Ascending aorta (tissue), 2 donors: Measurements from ENCODE around the gene IGFBP1. TPM values are rescaled to one million over a fixed set of nuclear protein-coding genes. Genes with fewer than 3 reads are reported as not detected.

Experiments
- DNase-seq, 2 donors: peaks; one replicate each; pipeline ENCODE4 v3.0.0-alpha.2; 2019; ENCODE audit warnings: low spot score in 2 of 2
- H3K27ac ChIP-seq, 2 donors: fragments of 200-600 bp; sonication (generic); one replicate each; pipeline ENCODE4 v1.5.1; 2016 to 2017; ENCODE audit warnings: mild to moderate bottlenecking in 1 of 2
- H3K27me3 ChIP-seq: fragments of 200-600 bp; sonication (generic); one replicate; pipeline ENCODE4 v1.5.1; 2017
- H3K36me3 ChIP-seq, 2 donors: fragments of 200-600 bp; sonication (generic); one replicate each; pipeline ENCODE4 v1.5.1; 2016
- H3K4me1 ChIP-seq, 2 donors: fragments of 200-600 bp; sonication (generic); one replicate each; pipeline ENCODE4 v1.5.1; 2016 to 2017; ENCODE audit warnings: mild to moderate bottlenecking in 1 of 2
- H3K4me3 ChIP-seq, 2 donors: fragments of 200-600 bp; sonication (generic); one replicate each; pipeline ENCODE4 v1.5.1; 2016 to 2017; ENCODE audit warnings: mild to moderate bottlenecking in 1 of 2
- H3K9me3 ChIP-seq, 2 donors: fragments of 200-600 bp; sonication (generic); one replicate each; pipeline ENCODE4 v1.5.1; 2016
- intact Hi-C: fragments of 100-400 bp; cut with DNase I; formaldehyde crosslinking; loops from one replicate; pipeline ENCODE4 v1.15.1; 2023
- total RNA-seq: library from RNA; depleted of rRNA; stranded (reverse); fragments of >200 nt; gene quantifications from one replicate; pipeline ENCODE4 v1.1.0, GENCODE V29; 2016
- TF ChIP-seq, protein P1 (sequence below), 3 experiments: fragments of 200-600 bp in 2 of 3; fragments of 450-650 bp in 1 of 3; sonication (generic) in 2 of 3; IDR thresholded peaks; one replicate each; pipeline ENCODE4 v1.5.1; 2016 to 2019; ENCODE audit warnings: antibody characterized with exemption in 3 of 3, mild to moderate bottlenecking in 1 of 3, moderate library complexity in 1 of 3

IGFBP1 gene
- total RNA-seq, 1 donor from 2014 or later = not detected

DNA sequence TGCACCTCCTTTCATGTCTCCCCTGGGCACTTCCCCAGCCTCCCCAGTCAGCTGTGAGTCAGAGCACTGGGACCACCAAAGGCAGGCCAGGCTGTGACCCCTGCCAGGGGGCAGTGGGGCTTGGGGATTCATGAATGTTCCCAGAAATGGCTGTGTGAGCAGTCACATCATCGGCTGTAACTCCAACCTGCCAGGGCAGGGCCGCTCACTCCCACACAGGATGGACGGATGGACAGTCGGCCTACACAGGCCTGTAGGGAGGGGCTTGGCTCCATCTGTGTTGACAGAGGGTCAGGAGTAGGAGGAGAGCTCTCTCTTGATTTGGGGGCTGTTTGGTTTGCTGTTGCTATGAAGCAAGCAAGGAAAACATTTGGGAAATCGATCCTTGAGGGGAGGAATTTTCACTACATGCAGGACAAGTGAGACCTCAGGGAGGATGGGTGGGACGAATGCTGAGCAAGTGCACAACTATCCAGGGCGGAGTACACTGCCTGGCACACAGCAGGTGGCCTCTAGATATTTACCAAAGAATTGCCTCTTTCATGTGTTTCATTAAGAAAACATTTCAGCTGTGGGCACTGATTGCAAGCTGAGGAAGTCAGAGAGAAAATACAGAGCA, 2.9 kb upstream of the IGFBP1 start:
- Histone ChIP-seq H3K27me3 (no peaks in the 10 kb centered on the region), H3K4me3 (no peak overlapping the region), H3K4me1 (peaks cover 0 to 8% of the 10 kb centered on the region in 2 donors), H3K27ac (no peak overlapping the region), H3K36me3 (no peaks in the 10 kb centered on the region), H3K9me3 (no peaks in the 10 kb centered on the region)
- intact Hi-C loops = no loop called here
- TF ChIP-seq, protein P1, sequence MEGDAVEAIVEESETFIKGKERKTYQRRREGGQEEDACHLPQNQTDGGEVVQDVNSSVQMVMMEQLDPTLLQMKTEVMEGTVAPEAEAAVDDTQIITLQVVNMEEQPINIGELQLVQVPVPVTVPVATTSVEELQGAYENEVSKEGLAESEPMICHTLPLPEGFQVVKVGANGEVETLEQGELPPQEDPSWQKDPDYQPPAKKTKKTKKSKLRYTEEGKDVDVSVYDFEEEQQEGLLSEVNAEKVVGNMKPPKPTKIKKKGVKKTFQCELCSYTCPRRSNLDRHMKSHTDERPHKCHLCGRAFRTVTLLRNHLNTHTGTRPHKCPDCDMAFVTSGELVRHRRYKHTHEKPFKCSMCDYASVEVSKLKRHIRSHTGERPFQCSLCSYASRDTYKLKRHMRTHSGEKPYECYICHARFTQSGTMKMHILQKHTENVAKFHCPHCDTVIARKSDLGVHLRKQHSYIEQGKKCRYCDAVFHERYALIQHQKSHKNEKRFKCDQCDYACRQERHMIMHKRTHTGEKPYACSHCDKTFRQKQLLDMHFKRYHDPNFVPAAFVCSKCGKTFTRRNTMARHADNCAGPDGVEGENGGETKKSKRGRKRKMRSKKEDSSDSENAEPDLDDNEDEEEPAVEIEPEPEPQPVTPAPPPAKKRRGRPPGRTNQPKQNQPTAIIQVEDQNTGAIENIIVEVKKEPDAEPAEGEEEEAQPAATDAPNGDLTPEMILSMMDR (IDR thresholded peaks at IDR 0.05) = no peak
- no peak for DNase-seq

GRCh38 chr7:45886931-45887667, 1.2 kb upstream of the IGFBP1 start:
- H3K27ac ChIP-seq = no peak overlapping the region
- H3K9me3 ChIP-seq = no peaks in the 10 kb centered on the region
- no peaks in the 10 kb centered on the region for H3K27me3 ChIP-seq
- H3K4me1 ChIP-seq = peaks cover 0 to 8% of the 10 kb centered on the region in 2 donors
- intact Hi-C loops = no loop called here
- H3K4me3 ChIP-seq = no peak overlapping the region
- no peak for DNase-seq
- H3K36me3 ChIP-seq = no peaks in the 10 kb centered on the region
- TF ChIP-seq, protein P1 (IDR thresholded peaks at IDR 0.05) = no peak

GRCh38 chr7:45888993-45889366, 692 bp downstream of the IGFBP1 start:
- TF ChIP-seq, protein P1 (IDR thresholded peaks at IDR 0.05) = no peak
- DNase-seq = no peak
- H3K27ac ChIP-seq = no peak overlapping the region
- H3K36me3 ChIP-seq = no peaks in the 10 kb centered on the region
- H3K9me3 ChIP-seq = no peaks in the 10 kb centered on the region
- peaks cover 0 to 8% of the 10 kb centered on the region in 2 donors for H3K4me1 ChIP-seq
- intact Hi-C loops = no loop called here
- H3K4me3 ChIP-seq = peak overlapping the region; percentile 40 to 54
- H3K27me3 ChIP-seq = no peaks in the 10 kb centered on the region

GRCh38 chr7:45889367-45890067, 1.2 kb downstream of the IGFBP1 start:
- TF ChIP-seq, protein P1 (IDR thresholded peaks at IDR 0.05) = no peak
- peaks cover 0 to 8% of the 10 kb centered on the region in 2 donors for H3K4me1 ChIP-seq
- intact Hi-C loops = no loop called here
- H3K27ac ChIP-seq = no peak overlapping the region
- no peaks in the 10 kb centered on the region for H3K9me3 ChIP-seq
- no peak for DNase-seq
- H3K4me3 ChIP-seq = no peak overlapping the region
- H3K27me3 ChIP-seq = no peaks in the 10 kb centered on the region
- H3K36me3 ChIP-seq = no peaks in the 10 kb centered on the region

- DNase-seq = no peak
- peaks cover 0 to 8% of the 10 kb centered on the region in 2 donors for H3K4me1 ChIP-seq
- H3K36me3 ChIP-seq = no peaks in the 10 kb centered on the region
- H3K9me3 ChIP-seq = no peaks in the 10 kb centered on the region
- no peaks in the 10 kb centered on the region for H3K27me3 ChIP-seq
- no peak overlapping the region for H3K4me3 ChIP-seq
- TF ChIP-seq, protein P1 (IDR thresholded peaks at IDR 0.05) = no peak
- intact Hi-C loops = no loop called here
- no peak overlapping the region for H3K27ac ChIP-seq
These were observed 2.0 kb downstream of the IGFBP1 start for GRCh38 chr7:45890125-45890901.
